Central memory CD8-positive, alpha-beta T cell (primary cell): ENCODE measurements around the gene PLA2G4A.

Source experiments
- ATAC-seq: fragments of 150-1000 bp; cut with Tn5 transposase; replicated peaks from 2 replicates; pipeline ENCODE4 v1.10.0; 2022; ENCODE audit warnings: mild to moderate bottlenecking, moderate FRiP score, moderate number of reproducible peaks; ENCODE audit not compliant: poor library complexity, severe bottlenecking; ENCODE audit errors: extremely low read depth
- DNase-seq, 2 donors: peaks; one replicate each; pipeline ENCODE4 v3.0.0; 2021; ENCODE audit warnings: low spot score in 2 of 2
- H3K27ac Mint-ChIP-seq: one replicate; pipeline ENCODE4 v1.8.0; 2022; ENCODE audit warnings: low read depth, mild to moderate bottlenecking, moderate library complexity, mixed read lengths
- H3K27me3 Mint-ChIP-seq: one replicate; pipeline ENCODE4 v1.8.0; 2022; ENCODE audit warnings: mixed read lengths
- H3K36me3 Mint-ChIP-seq: one replicate; pipeline ENCODE4 v1.8.0; 2022; ENCODE audit warnings: mild to moderate bottlenecking, moderate library complexity, mixed read lengths; ENCODE audit not compliant: insufficient read depth
- H3K4me1 Mint-ChIP-seq: one replicate; pipeline ENCODE4 v1.8.0; 2022; ENCODE audit warnings: mixed read lengths
- H3K4me3 Mint-ChIP-seq: one replicate; pipeline ENCODE4 v1.8.0; 2022; ENCODE audit warnings: mild to moderate bottlenecking, moderate library complexity, mixed read lengths
- H3K9me3 Mint-ChIP-seq: one replicate; pipeline ENCODE4 v1.8.0; 2022; ENCODE audit warnings: mixed read lengths

The PLA2G4A gene

GRCh38 chr1:187001198-187001889 is 172.6 kb downstream of the PLA2G4A start:
- Mint-ChIP-seq H3K4me3 (no peak overlapping the region), H3K9me3 (no peaks in the 10 kb centered on the region), H3K27ac (no peak overlapping the region), H3K4me1 (no peaks in the 10 kb centered on the region), H3K36me3 (no peaks in the 10 kb centered on the region), H3K27me3 (no peaks in the 10 kb centered on the region)
- DNase-seq (no peak), ATAC-seq (no peak)

DNA sequence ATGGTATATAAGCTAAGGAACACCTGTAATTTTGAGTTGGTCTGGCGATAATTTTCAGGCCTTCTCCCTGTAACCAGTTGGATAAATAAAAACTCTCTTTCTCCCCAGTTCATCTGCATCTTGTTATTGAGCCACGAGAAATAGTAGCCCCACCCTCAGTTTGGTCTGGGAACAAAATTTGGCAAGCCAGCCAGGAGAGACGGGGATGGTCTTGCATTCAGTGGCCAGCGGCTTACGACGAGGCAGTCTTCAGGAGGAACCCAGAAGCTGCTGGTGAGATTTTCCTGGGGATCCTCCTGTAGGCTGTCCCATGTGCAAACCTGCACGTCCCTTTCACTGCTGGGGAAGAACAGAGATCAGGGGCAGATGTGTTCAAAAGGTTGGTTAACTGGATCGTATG is 174.6 kb downstream of the PLA2G4A start:
- DNase-seq (no peak), ATAC-seq (no peak)
- Mint-ChIP-seq H3K9me3 (no peaks in the 10 kb centered on the region), H3K27ac (no peak overlapping the region), H3K4me1 (no peaks in the 10 kb centered on the region), H3K27me3 (no peaks in the 10 kb centered on the region), H3K4me3 (no peak overlapping the region), H3K36me3 (no peaks in the 10 kb centered on the region)

DNA sequence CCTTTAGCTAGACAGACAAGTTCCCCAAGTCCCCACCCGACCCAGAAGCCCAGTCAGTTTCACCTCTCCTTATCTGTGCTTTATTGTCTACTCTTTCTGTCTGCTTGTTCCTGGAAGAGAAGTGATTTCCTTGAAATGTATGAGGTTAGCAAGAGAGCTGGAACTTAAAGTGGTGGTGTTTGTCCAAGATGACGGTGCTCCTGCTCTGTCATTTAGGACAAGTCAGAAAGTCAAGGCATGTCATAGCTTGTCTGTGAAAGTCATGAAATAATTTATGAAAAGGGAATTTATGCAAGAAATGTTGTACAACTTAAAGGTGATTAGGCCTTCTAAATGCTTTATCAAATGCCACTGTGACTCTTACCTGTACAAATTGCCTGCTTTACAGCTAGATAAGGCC is 178.1 kb downstream of the PLA2G4A start:
- Mint-ChIP-seq H3K27ac (no peak overlapping the region), H3K27me3 (no peaks in the 10 kb centered on the region), H3K4me3 (no peak overlapping the region), H3K4me1 (no peaks in the 10 kb centered on the region), H3K9me3 (peaks cover 6% of the 10 kb centered on the region), H3K36me3 (no peaks in the 10 kb centered on the region)
- DNase-seq, result no peak
- no peak for ATAC-seq

- no peaks in the 10 kb centered on the region for H3K4me1 Mint-ChIP-seq
- ATAC-seq (no peak), DNase-seq (no peak)
- peaks cover 6% of the 10 kb centered on the region for H3K9me3 Mint-ChIP-seq
- no peaks in the 10 kb centered on the region for H3K27me3 Mint-ChIP-seq
- H3K27ac Mint-ChIP-seq, result no peak overlapping the region
- no peaks in the 10 kb centered on the region for H3K36me3 Mint-ChIP-seq
- no peak overlapping the region for H3K4me3 Mint-ChIP-seq
Observed at GRCh38 chr1:187009320-187009719, 180.6 kb downstream of the PLA2G4A start.

DNA sequence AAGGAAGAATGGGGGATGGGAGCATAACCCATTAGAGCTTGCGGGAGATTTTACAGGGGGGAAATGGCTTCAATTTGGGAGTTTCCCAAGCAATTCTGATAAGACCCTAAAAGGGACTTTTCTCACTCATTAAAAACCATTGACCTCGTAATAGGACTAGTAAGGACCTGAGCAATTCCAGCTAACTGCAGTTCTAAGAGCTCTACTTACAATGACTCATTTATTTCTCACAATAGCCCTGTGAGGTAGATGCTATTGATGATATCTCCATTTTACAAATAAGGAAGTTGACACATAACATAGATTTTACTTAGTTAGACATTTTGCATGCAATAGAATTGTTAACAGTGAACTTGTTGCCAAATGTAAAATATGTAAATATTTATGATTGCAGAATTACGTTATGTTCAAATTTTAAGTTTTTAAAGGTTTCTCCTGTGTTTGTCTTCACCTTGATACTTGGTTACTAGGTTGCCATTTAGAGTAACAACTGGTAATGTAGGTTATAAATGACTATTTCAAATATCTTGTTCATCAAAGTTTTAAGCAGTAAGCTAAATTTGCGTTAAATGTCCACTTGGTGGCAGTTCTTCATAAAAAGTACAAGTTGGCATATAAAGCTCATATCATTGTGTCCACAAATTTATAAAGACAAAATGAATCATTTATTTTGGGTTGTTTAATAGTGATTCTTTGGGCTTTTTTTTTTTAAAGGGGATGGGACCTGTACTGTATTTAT is 182.0 kb downstream of the PLA2G4A start:
- Mint-ChIP-seq H3K4me1 (no peaks in the 10 kb centered on the region), H3K9me3 (peaks cover 6% of the 10 kb centered on the region), H3K27me3 (no peaks in the 10 kb centered on the region), H3K4me3 (no peak overlapping the region), H3K36me3 (no peaks in the 10 kb centered on the region), H3K27ac (no peak overlapping the region)
- no peak for DNase-seq
- no peak for ATAC-seq

DNA sequence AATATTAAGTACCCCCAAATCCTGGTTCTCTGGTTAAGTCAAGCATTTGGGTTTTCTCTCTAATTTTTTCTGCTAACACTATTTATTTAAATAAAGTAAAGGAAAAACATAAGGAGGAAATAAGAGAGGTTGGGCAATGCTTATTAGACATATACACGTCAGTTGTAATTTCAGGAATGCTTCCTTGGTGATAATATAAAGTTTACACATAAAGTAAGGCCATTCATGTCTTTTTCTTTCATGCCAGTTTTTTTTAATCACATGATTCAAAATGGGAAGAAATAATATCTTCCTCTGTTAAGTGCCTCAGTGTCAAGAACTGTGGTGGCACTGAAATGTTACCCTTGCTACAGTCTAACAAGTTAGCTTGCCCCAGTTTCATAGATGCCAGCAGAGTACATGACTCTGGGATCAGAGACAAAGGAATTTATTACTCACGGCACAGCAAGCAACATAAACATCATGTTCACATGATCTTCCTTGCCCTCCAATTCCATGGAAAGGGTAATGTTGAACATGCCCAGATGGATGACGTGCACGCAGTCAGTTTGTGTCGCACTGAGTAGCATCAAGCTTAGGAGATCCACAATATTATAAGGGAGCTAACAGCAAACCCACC is 184.9 kb downstream of the PLA2G4A start:
- Mint-ChIP-seq H3K27me3 (no peaks in the 10 kb centered on the region), H3K27ac (no peak overlapping the region), H3K4me1 (no peaks in the 10 kb centered on the region)

DNA sequence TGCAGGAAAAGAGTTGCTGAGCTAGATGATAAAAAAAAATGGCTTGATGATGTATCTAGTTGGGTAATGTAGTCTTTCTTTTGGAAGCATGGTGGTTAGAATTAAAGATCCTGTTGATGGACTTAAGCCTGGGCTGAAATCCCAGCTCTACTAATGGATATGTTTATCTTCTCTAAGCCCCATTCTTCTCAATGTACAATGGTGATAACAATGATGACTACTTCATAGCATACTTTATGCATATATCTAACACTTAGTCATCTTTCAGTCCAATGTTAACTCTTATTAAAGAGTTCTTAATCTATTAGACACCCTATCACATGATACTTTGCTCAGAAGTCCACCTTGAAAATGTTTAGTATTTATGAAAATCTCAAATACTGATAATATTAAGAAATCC is 189.5 kb downstream of the PLA2G4A start:
- Mint-ChIP-seq H3K4me1 (no peaks in the 10 kb centered on the region), H3K27ac (no peak overlapping the region), H3K27me3 (no peaks in the 10 kb centered on the region), H3K36me3 (no peaks in the 10 kb centered on the region), H3K4me3 (no peak overlapping the region), H3K9me3 (peaks cover 13% of the 10 kb centered on the region)
- DNase-seq (no peak), ATAC-seq (no peak)

More for the DNA sequence above, 184.9 kb downstream of the PLA2G4A start:
- DNase-seq, result no peak
- no peak for ATAC-seq
- Mint-ChIP-seq H3K4me3 (no peak overlapping the region), H3K9me3 (peaks cover 6% of the 10 kb centered on the region), H3K36me3 (no peaks in the 10 kb centered on the region)

GRCh38 chr1:187027253-187027652 is 198.5 kb downstream of the PLA2G4A start:
- no peak for ATAC-seq

GRCh38 chr1:187032316-187032981 is 203.7 kb downstream of the PLA2G4A start:
- no peaks in the 10 kb centered on the region for H3K4me1 Mint-ChIP-seq
- no peaks in the 10 kb centered on the region for H3K27me3 Mint-ChIP-seq
- no peak overlapping the region for H3K27ac Mint-ChIP-seq
- H3K4me3 Mint-ChIP-seq, result no peak overlapping the region
- DNase-seq, result no peak
- no peaks in the 10 kb centered on the region for H3K36me3 Mint-ChIP-seq
- no peak for ATAC-seq
- peaks cover 10% of the 10 kb centered on the region for H3K9me3 Mint-ChIP-seq

More at GRCh38 chr1:187027253-187027652, 198.5 kb downstream of the PLA2G4A start:
- no peaks in the 10 kb centered on the region for H3K27me3 Mint-ChIP-seq
- no peaks in the 10 kb centered on the region for H3K36me3 Mint-ChIP-seq
- peaks cover 23% of the 10 kb centered on the region for H3K9me3 Mint-ChIP-seq
- no peak overlapping the region for H3K27ac Mint-ChIP-seq
- DNase-seq, result no peak
- no peaks in the 10 kb centered on the region for H3K4me1 Mint-ChIP-seq
- H3K4me3 Mint-ChIP-seq, result no peak overlapping the region

- Mint-ChIP-seq H3K36me3 (no peaks in the 10 kb centered on the region), H3K27me3 (no peaks in the 10 kb centered on the region), H3K4me3 (no peak overlapping the region), H3K27ac (no peak overlapping the region), H3K4me1 (no peaks in the 10 kb centered on the region), H3K9me3 (peaks cover 4% of the 10 kb centered on the region)
- DNase-seq (no peak), ATAC-seq (no peak)
Observed at GRCh38 chr1:187032982-187033692, 204.4 kb downstream of the PLA2G4A start.

GRCh38 chr1:187033693-187034390 is 205.1 kb downstream of the PLA2G4A start:
- ATAC-seq, result no peak

GRCh38 chr1:187034501-187034900 is 205.8 kb downstream of the PLA2G4A start:
- H3K27ac Mint-ChIP-seq, result no peak overlapping the region
- H3K4me3 Mint-ChIP-seq, result no peak overlapping the region
- no peaks in the 10 kb centered on the region for H3K9me3 Mint-ChIP-seq
- no peak for ATAC-seq
- H3K36me3 Mint-ChIP-seq, result no peaks in the 10 kb centered on the region
- H3K4me1 Mint-ChIP-seq, result no peaks in the 10 kb centered on the region
- no peak for DNase-seq
- no peaks in the 10 kb centered on the region for H3K27me3 Mint-ChIP-seq

More at GRCh38 chr1:187033693-187034390, 205.1 kb downstream of the PLA2G4A start:
- Mint-ChIP-seq H3K27me3 (no peaks in the 10 kb centered on the region), H3K9me3 (no peaks in the 10 kb centered on the region), H3K27ac (no peak overlapping the region), H3K4me3 (no peak overlapping the region), H3K36me3 (no peaks in the 10 kb centered on the region), H3K4me1 (no peaks in the 10 kb centered on the region)
- no peak for DNase-seq
